Adipocyte (in vitro differentiated cells): Measurements from ENCODE around the gene CTSL.

Source experiments
- DNase-seq: peaks from one replicate; pipeline ENCODE4 v3.0.0-alpha.2; 2015; ENCODE audit warnings: low read depth
- H3K27me3 ChIP-seq: replicated peaks from 2 replicates; pipeline ENCODE4 v1.7.0; 2013; ENCODE audit warnings: mild to moderate bottlenecking, low read length, moderate library complexity; ENCODE audit not compliant: control insufficient read depth, insufficient read depth
- H3K36me3 ChIP-seq: 2 replicates; pipeline ENCODE4 v1.7.0; 2013; ENCODE audit warnings: low read length, mild to moderate bottlenecking, moderate library complexity; ENCODE audit not compliant: control insufficient read depth, insufficient read depth, severe bottlenecking
- H3K4me1 ChIP-seq: 2 replicates; pipeline ENCODE4 v1.7.0; 2013; ENCODE audit warnings: mild to moderate bottlenecking, low read length, moderate library complexity; ENCODE audit not compliant: control insufficient read depth, insufficient read depth
- H3K4me3 ChIP-seq: 2 replicates; pipeline ENCODE4 v1.7.0; 2013; ENCODE audit warnings: mild to moderate bottlenecking, low read length, moderate library complexity
- H3K9ac ChIP-seq: 2 replicates; pipeline ENCODE4 v1.7.0; 2013; ENCODE audit warnings: mild to moderate bottlenecking, low read length, moderate library complexity
- H3K9me3 ChIP-seq: 2 replicates; pipeline ENCODE4 v1.7.0; 2013; ENCODE audit warnings: mild to moderate bottlenecking, low read length, moderate library complexity; ENCODE audit not compliant: control insufficient read depth

The CTSL gene

DNA sequence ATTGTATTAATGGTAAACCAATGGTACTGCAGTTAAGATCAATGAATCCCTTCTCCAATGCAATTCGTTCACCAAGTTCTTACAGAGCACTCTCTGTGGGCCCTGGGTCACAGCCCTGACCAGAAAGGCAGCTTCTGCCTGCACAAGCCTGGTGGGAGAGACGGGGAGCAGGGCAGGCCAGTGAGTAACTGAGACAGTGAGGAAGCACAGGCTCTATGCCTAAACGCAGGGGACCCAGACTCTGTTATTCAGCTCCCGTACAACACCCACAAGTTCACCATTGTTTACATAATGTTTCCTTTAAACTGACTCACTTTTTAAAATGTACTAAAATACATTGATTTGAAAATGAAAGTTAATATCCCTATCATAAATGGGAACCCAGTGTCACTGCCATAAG is 40.5 kb upstream of the CTSL start:
- Histone ChIP-seq H3K4me3 (no peak overlapping the region), H3K27me3 (no peaks in the 10 kb centered on the region), H3K9me3 (no peaks in the 10 kb centered on the region), H3K36me3 (peaks cover 10% of the 10 kb centered on the region), H3K9ac (no peak overlapping the region), H3K4me1 (peaks cover 16% of the 10 kb centered on the region)
- no peak for DNase-seq

GRCh38 chr9:87685871-87686519 is 39.9 kb upstream of the CTSL start:
- H3K4me1 ChIP-seq, result peaks cover 16% of the 10 kb centered on the region
- no peak overlapping the region for H3K4me3 ChIP-seq
- no peaks in the 10 kb centered on the region for H3K9me3 ChIP-seq
- peaks cover 10% of the 10 kb centered on the region for H3K36me3 ChIP-seq
- DNase-seq, result no peak
- no peak overlapping the region for H3K9ac ChIP-seq
- no peaks in the 10 kb centered on the region for H3K27me3 ChIP-seq

DNA sequence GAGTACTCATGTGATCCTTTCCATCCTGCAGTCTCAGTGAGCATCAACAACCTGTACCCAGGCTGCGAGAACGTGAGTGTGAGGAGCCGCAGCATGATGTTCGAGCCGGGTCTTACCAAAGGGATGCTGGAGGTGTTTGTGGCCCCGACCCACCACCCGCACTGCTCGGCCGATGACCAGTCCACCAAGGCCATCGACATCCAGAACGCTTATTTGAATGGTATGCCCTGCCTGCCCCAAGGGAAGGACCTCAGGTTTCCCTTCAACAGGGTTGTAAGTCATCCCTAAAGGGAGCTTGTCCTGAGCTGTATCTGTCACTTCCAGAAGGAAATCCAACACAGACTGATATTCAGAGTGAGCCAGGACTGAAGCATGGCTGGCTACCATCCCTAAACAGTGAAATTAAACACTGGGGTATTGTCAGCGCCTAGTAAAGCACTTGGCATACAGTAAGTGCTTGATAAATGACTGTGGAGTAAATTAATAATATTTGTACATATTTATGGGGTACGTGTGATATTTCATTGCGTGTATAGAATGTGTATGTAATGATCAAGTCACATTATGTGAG is 39.3 kb upstream of the CTSL start:
- H3K9me3 ChIP-seq, result no peaks in the 10 kb centered on the region
- no peak overlapping the region for H3K9ac ChIP-seq
- H3K27me3 ChIP-seq, result no peaks in the 10 kb centered on the region
- peaks cover 16% of the 10 kb centered on the region for H3K4me1 ChIP-seq
- no peak for DNase-seq
- H3K4me3 ChIP-seq, result no peak overlapping the region
- H3K36me3 ChIP-seq, result peaks cover 9% of the 10 kb centered on the region

DNA sequence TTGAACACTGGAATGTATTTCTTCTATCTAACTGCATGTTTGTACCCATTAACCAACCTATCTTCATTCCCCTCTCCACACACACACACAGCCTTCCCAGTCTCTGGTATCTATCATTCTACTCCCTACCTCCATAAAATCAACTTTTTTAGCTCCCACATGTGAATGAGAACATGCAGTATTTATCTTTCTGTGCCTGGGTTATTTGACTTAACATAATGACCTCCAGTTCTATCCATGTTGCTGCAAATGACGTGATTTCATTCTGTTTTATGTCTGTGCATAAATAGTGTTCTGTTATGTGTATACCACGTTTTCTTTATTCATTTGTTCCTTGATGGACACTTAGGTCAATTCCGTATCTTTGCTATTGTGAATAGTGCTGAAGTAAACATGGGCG is 38.7 kb upstream of the CTSL start:
- no peak for DNase-seq
- H3K36me3 ChIP-seq, result peaks cover 3% of the 10 kb centered on the region
- peaks cover 16% of the 10 kb centered on the region for H3K4me1 ChIP-seq
- no peak overlapping the region for H3K4me3 ChIP-seq
- H3K9ac ChIP-seq, result no peak overlapping the region
- H3K27me3 ChIP-seq, result no peaks in the 10 kb centered on the region
- peaks cover 3% of the 10 kb centered on the region for H3K9me3 ChIP-seq

DNA sequence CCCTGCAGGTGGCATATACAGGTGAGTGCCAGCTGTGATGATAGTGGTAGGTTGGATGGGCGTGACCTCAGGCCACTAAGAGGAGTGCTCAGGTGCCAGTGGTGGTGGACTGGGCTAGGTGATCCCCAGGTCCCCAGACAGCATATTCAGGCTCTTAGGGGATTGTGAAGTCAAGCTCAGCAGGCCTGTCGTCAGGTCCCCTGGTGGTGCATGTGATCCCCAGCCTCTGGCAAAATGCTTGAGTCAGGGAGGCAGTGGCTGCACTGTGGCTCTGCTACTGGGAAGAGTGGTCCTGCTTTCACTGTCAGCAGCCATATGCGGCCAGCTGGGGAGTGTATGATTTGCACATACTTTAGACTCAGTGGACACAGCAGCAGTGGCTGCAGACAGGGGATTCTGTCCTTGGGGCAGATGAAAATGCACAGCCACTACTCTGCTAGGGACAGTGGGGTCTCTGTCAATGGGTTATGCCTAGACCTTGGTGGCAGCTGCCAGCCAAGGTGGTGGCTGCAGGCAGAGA is 31.6 kb upstream of the CTSL start:
- peaks cover 8% of the 10 kb centered on the region for H3K9me3 ChIP-seq
- no peaks in the 10 kb centered on the region for H3K27me3 ChIP-seq
- DNase-seq, result no peak
- H3K9ac ChIP-seq, result no peak overlapping the region
- H3K4me1 ChIP-seq, result no peaks in the 10 kb centered on the region
- no peak overlapping the region for H3K4me3 ChIP-seq
- peaks cover 14% of the 10 kb centered on the region for H3K36me3 ChIP-seq

DNA sequence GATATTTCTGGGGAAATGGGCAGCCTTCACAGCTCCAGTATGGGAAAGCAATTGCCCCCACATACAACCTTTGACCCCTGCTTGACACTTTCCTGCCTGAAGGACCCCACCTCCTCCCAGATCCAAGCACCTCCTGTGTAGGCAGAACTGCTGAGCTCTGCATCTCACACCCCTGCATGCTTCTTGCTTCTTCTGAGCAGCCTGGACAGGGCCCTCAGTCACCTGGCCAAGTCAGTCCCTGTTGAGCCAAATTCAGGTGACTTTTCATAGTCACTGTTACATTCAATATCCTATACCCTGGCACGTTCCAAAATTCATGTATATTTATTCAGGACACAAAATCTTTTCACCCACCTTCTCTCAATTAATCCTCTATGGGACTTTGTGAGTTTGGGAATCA is 30.4 kb upstream of the CTSL start:
- Histone ChIP-seq H3K4me3 (no peak overlapping the region), H3K9me3 (peaks cover 8% of the 10 kb centered on the region), H3K9ac (no peak overlapping the region), H3K36me3 (peaks cover 14% of the 10 kb centered on the region), H3K27me3 (no peaks in the 10 kb centered on the region), H3K4me1 (no peaks in the 10 kb centered on the region)
- no peak for DNase-seq

DNA sequence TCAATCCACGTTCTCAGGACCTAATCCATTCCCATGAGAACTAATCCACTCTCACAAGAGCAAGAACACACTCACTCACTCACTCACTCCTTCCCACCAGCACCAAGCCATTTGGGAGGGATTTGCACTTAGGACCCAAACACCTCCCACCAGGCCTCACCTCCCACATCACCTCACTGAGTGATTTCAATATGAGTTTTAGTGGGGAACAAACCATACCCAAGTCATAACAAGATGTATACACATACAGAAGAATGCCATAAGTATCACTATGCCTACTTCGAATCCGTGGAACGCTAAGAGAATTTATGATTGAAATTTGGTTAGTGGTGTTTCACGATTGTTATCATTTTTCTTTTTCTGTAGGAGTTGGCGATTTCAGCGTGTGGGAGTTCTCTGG is 29.3 kb upstream of the CTSL start:
- Histone ChIP-seq H3K27me3 (no peaks in the 10 kb centered on the region), H3K36me3 (peaks cover 14% of the 10 kb centered on the region), H3K9ac (no peak overlapping the region), H3K9me3 (peaks cover 8% of the 10 kb centered on the region), H3K4me1 (no peaks in the 10 kb centered on the region), H3K4me3 (no peak overlapping the region)
- DNase-seq, result no peak

- Histone ChIP-seq H3K9me3 (no peaks in the 10 kb centered on the region), H3K36me3 (peaks cover 19% of the 10 kb centered on the region), H3K9ac (no peak overlapping the region), H3K4me1 (no peaks in the 10 kb centered on the region), H3K27me3 (no peaks in the 10 kb centered on the region), H3K4me3 (no peak overlapping the region)
- DNase-seq, result no peak
These were observed 27.7 kb upstream of the CTSL start for GRCh38 chr9:87698069-87698809.

GRCh38 chr9:87699835-87700234 is 26.1 kb upstream of the CTSL start:
- DNase-seq, result no peak

GRCh38 chr9:87701491-87701890 is 24.4 kb upstream of the CTSL start:
- no peaks in the 10 kb centered on the region for H3K9me3 ChIP-seq
- H3K9ac ChIP-seq, result no peak overlapping the region
- no peaks in the 10 kb centered on the region for H3K4me1 ChIP-seq
- no peak for DNase-seq
- no peak overlapping the region for H3K4me3 ChIP-seq
- H3K36me3 ChIP-seq, result peaks cover 23% of the 10 kb centered on the region
- no peaks in the 10 kb centered on the region for H3K27me3 ChIP-seq

More at GRCh38 chr9:87699835-87700234, 26.1 kb upstream of the CTSL start:
- Histone ChIP-seq H3K9me3 (no peaks in the 10 kb centered on the region), H3K4me1 (no peaks in the 10 kb centered on the region), H3K36me3 (peaks cover 20% of the 10 kb centered on the region), H3K27me3 (no peaks in the 10 kb centered on the region), H3K9ac (no peak overlapping the region), H3K4me3 (no peak overlapping the region)

GRCh38 chr9:87701931-87702421 is 23.9 kb upstream of the CTSL start:
- Histone ChIP-seq H3K4me1 (no peaks in the 10 kb centered on the region), H3K27me3 (no peaks in the 10 kb centered on the region), H3K4me3 (no peak overlapping the region), H3K36me3 (peaks cover 28% of the 10 kb centered on the region), H3K9ac (no peak overlapping the region), H3K9me3 (no peaks in the 10 kb centered on the region)
- DNase-seq, result peak; percentile 48
